COR-L47 (cell line): ENCODE measurements around the gene IFIT2.
"Not testable (repeated sequence)": the region's sequence is repeated elsewhere in the genome, so short reads cannot be mapped to it uniquely, and the experiment has no call there.

Experiments
- DNase-seq: peaks from one replicate; lab custom pipeline; 2025; lab: John Stamatoyannopoulos, UW

The IFIT2 gene

DNA sequence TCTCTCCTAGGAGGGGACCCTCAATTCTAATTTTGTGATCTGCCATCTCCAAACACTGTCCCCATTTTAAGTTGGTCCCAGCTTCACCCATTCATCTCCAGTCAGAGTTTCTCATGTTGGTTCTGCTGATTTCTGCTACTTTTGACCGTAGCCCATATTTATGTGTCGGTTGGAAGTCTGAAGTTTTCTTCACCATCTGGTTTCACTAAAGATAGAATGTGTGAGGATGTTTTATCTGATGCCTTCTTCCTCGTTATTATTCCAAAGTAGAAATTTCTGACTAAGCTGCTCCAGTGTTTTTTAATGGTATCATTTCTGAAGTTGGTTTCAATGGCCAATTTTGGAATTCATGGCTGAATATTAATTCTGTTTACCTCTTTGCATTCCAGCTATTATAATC lies 21.3 kb upstream of the IFIT2 start:
- no peak for DNase-seq

DNA sequence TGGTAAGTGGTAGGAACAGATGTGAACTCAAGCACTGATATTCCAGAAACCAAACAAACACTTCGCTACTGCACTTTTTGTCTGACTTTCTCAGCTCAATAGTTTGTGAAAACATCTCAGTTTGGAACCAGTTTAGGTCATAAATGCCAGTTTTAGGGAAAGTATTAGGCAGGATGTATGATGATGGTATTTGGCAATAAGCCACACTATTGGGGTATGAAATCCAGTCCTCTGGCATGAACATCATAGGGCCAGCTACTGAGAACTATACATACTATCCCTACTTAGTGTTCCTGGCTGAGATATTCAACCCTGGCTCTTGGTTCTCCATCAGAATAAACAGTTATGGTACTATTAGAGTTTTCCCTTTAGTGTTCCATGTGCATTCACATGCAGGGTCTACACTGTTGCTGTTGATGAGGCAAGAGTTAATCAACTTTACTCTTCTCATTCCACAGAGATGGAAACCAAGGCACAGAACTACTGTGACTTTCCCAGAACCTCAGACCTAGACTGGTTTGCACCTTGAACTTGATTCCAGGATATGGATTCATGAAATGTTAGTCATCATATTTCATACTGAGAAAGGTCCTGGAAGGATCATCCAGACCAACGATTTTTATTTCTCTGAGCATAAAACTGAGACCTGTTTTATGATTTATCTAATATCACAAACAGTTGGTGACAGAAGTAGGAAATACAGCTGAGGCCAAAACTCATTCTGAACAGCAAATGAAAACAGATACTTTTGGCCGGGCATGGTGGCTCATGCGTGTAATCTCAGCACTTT lies 20.0 kb upstream of the IFIT2 start:
- no peak for DNase-seq

GRCh38 chr10:89283025-89283935 lies 18.6 kb upstream of the IFIT2 start:
- DNase-seq, result no peak

DNA sequence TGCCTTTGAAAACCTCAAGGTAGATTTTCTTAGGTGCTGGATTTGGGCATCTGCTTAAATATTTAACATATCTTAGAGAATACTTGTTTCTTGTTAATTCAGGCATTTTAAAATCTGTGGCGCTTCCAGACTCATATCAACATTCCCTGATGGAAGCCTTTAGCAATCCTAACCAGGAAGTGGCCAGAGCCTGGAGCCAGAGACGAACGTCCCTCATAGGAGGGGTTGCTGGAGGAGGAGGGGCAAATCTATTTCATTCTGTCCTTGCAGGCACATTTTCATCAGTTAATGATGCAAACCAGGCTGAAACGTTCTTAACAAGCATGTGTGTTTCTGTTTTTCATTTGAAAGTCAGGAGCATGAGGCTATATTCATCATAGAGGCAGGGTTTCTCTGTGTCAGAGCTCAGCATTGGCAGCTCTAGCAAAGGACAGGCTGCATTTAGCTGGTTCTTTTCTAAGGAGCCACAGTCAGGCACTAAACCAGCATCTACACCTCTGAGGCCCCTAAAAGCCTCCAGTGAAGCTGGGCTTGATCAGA lies 17.8 kb upstream of the IFIT2 start:
- peak; percentile 18 for DNase-seq

DNA sequence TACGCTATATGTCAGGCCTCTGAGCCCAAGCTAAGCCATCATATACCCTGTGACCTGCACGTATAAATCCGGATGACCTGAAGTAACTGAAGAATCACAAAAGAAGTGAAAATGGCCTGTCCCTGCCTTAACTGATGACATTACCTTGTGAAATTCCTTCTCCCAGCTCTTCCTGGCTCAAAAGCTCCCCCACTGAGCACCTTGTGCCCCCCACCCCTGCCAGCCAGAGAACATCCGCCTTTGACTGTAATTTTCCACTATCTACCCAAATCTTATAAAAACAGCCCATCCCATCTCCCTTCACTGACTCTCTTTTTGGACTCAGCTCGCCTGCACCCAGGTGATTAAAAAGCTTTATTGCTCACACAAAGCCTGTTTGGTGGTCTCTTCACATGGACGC lies 17.1 kb upstream of the IFIT2 start:
- not testable (repeated sequence) for DNase-seq

DNA sequence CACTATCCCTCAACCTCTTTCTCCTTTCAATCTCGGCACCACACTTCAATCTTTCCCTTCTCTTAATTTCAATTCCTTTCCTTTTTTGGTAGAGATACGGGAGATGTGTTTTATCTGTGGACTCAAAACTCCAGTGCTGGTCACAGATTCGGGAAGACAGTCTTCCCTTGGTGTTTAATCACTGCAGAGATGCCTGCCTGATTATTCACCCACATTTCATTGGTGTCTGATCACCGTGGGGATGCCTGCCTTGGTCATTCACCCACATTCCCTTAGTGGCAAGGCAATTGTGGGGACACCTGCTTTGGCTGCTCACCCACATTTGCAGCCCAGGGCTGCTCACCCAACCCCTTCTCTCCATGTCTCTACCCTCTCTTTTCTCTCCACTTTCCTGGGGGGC lies 16.5 kb upstream of the IFIT2 start:
- DNase-seq, result not testable (repeated sequence)

DNA sequence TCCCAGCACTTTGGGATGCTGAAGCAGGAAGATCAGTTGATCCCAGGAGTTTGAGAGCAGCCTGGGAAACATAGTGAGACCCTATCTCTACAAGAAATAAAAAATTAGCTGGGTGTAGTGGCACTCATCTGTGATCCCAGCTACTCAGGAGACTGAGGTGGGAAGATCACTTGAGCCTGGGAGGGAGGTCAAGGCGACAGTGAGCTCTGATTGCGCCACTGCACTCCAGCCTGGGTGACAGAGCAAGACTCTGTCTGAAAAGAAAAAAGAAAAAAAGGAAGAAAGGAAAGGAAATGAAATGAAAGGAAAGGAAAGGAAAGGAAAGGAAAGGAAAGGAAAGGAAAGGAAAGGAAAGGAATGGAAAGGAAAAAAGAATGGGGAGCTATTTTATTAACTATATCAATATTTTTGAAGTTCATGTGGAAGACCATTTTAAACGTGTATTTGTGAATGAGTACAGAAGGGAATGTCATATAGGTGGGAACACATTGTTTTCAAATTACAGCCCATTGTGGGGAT lies 7.1 kb upstream of the IFIT2 start:
- DNase-seq, result no peak

- DNase-seq, result no peak
Observed at GRCh38 chr10:89295597-89295996, 6.2 kb upstream of the IFIT2 start.

GRCh38 chr10:89296220-89296648 lies 5.6 kb upstream of the IFIT2 start:
- DNase-seq, result no peak

GRCh38 chr10:89297356-89297755 lies 4.5 kb upstream of the IFIT2 start:
- DNase-seq, result no peak

- DNase-seq, result no peak
Observed at GRCh38 chr10:89297791-89298190, 4.1 kb upstream of the IFIT2 start.

DNA sequence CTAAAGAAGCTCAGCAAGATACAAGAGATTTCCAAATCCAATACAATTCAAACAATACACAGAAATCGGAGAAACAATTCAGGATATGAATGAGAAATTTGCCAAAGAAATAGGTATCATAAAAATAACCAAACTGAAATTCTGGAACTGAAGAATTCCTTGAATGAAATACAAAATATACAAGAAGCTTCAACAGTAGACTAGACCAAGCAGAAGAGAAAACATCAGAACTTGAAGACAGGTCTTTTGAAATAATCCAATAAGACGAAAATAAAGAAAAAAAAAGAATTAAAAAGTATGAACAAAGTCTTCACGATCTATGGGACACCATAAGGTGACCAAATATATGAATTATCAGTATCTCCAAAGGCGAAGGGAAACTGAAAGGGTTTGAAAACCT lies 2.8 kb upstream of the IFIT2 start:
- no peak for DNase-seq

GRCh38 chr10:89301232-89301631 lies 614 bp upstream of the IFIT2 start:
- DNase-seq, result no peak

- DNase-seq, result no peak
Observed at GRCh38 chr10:89302625-89303024, 779 bp downstream of the IFIT2 start.

DNA sequence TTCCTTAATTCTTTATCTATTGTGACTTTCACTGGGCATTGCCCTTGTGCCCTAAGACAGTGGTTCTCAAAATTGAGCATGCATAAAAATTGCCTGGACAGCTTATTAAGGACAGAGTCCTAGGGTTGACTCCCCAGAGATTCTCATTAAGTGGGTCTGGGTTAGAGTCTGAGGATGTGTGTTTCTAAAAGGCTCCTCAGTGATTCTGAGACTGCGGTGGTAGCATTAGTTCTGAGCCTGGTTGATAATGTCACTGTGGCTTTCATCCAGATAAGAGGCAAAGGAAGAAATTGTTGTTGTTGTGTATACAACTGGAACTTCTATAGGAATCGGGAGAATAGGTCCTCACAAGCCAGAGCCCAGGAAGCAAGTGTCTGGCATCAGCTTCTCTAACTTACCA lies 1.3 kb downstream of the IFIT2 start:
- DNase-seq, result no peak

GRCh38 chr10:89304026-89304425 lies 2.2 kb downstream of the IFIT2 start:
- DNase-seq, result no peak

DNA sequence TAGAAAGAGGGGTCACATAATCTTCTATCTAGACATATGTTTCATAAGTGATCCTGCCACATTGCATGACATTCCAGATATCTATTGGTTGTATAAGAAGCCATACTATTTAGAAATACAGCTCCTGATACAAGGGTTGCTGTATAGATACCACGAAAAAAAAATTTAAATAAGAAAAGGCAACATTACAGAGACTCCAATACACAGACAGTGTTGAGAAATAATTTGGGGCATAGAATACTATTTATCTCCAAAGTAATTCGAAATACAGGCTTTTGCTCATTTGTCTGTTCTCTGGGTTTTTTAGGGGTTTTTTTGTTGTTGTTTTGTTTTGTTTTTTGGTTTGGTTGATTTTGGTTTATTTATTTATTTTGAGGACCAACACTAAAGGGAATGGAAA lies 2.6 kb downstream of the IFIT2 start:
- DNase-seq, result no peak

GRCh38 chr10:89304925-89305324 lies 3.1 kb downstream of the IFIT2 start:
- no peak for DNase-seq

- no peak for DNase-seq
Observed at GRCh38 chr10:89305766-89306433, 4.1 kb downstream of the IFIT2 start.

DNA sequence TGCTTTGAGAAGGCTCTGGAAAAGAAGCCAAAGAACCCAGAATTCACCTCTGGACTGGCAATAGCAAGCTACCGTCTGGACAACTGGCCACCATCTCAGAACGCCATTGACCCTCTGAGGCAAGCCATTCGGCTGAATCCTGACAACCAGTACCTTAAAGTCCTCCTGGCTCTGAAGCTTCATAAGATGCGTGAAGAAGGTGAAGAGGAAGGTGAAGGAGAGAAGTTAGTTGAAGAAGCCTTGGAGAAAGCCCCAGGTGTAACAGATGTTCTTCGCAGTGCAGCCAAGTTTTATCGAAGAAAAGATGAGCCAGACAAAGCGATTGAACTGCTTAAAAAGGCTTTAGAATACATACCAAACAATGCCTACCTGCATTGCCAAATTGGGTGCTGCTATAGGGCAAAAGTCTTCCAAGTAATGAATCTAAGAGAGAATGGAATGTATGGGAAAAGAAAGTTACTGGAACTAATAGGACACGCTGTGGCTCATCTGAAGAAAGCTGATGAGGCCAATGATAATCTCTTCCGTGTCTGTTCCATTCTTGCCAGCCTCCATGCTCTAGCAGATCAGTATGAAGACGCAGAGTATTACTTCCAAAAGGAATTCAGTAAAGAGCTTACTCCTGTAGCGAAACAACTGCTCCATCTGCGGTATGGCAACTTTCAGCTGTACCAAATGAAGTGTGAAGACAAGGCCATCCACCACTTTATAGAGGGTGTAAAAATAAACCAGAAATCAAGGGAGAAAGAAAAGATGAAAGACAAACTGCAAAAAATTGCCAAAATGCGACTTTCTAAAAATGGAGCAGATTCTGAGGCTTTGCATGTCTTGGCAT lies 4.8 kb downstream of the IFIT2 start:
- DNase-seq, result no peak

DNA sequence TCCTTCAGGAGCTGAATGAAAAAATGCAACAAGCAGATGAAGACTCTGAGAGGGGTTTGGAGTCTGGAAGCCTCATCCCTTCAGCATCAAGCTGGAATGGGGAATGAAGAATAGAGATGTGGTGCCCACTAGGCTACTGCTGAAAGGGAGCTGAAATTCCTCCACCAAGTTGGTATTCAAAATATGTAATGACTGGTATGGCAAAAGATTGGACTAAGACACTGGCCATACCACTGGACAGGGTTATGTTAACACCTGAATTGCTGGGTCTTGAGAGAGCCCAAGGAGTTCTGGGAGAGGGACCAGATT lies 5.4 kb downstream of the IFIT2 start:
- DNase-seq, result no peak
